Neuron (in vitro differentiated cells): ENCODE data around the gene MED8.

Source experiments
- H2AFZ ChIP-seq: one replicate; pipeline ENCODE4 v1.6.1; 2013; ENCODE audit warnings: low read depth, mild to moderate bottlenecking, inconsistent platforms, low read length, moderate library complexity
- H3K27me3 ChIP-seq: one replicate; pipeline ENCODE4 v1.6.1; 2013; ENCODE audit warnings: low read length; ENCODE audit not compliant: insufficient read depth
- H3K36me3 ChIP-seq: one replicate; pipeline ENCODE4 v1.6.1; 2013; ENCODE audit warnings: low read length; ENCODE audit not compliant: insufficient read depth
- H3K4me1 ChIP-seq: one replicate; pipeline ENCODE4 v1.6.1; 2013; ENCODE audit warnings: low read length; ENCODE audit not compliant: insufficient read depth
- H3K4me3 ChIP-seq: 2 replicates; pipeline ENCODE4 v1.5.1; 2013; ENCODE audit warnings: mild to moderate bottlenecking, low read length, moderate library complexity
- H3K9me3 ChIP-seq: one replicate; pipeline ENCODE4 v1.6.1; 2013; ENCODE audit warnings: low read length

Gene MED8

GRCh38 chr1:43430831-43431230, 41.2 kb upstream of the MED8 start:
- Histone ChIP-seq H3K4me3 (no peak overlapping the region), H2AFZ (no peak overlapping the region), H3K27me3 (no peaks in the 10 kb centered on the region), H3K36me3 (peaks cover 86% of the 10 kb centered on the region), H3K4me1 (peaks cover 9% of the 10 kb centered on the region), H3K9me3 (no peaks in the 10 kb centered on the region)

GRCh38 chr1:43427941-43428340, 38.3 kb upstream of the MED8 start:
- H3K4me1 ChIP-seq, result no peaks in the 10 kb centered on the region
- peaks cover 97% of the 10 kb centered on the region for H3K36me3 ChIP-seq
- H3K9me3 ChIP-seq, result no peaks in the 10 kb centered on the region

GRCh38 chr1:43427524-43427923, 37.9 kb upstream of the MED8 start:
- Histone ChIP-seq H3K9me3 (no peaks in the 10 kb centered on the region), H3K36me3 (peaks cover 97% of the 10 kb centered on the region), H3K27me3 (no peaks in the 10 kb centered on the region), H3K4me3 (no peak overlapping the region), H3K4me1 (no peaks in the 10 kb centered on the region), H2AFZ (no peak overlapping the region)

More at GRCh38 chr1:43427941-43428340, 38.3 kb upstream of the MED8 start:
- Histone ChIP-seq H3K4me3 (no peak overlapping the region), H2AFZ (no peak overlapping the region), H3K27me3 (no peaks in the 10 kb centered on the region)

GRCh38 chr1:43426221-43426620, 36.6 kb upstream of the MED8 start:
- no peak overlapping the region for H3K4me3 ChIP-seq
- H3K27me3 ChIP-seq, result no peaks in the 10 kb centered on the region
- no peak overlapping the region for H2AFZ ChIP-seq
- no peaks in the 10 kb centered on the region for H3K4me1 ChIP-seq
- peaks cover 96% of the 10 kb centered on the region for H3K36me3 ChIP-seq
- no peaks in the 10 kb centered on the region for H3K9me3 ChIP-seq

- H3K36me3 ChIP-seq, result peaks cover 96% of the 10 kb centered on the region
Measured at GRCh38 chr1:43425045-43425444, 35.4 kb upstream of the MED8 start.

GRCh38 chr1:43423672-43424550, 34.3 kb upstream of the MED8 start:
- no peaks in the 10 kb centered on the region for H3K27me3 ChIP-seq
- no peaks in the 10 kb centered on the region for H3K9me3 ChIP-seq
- H2AFZ ChIP-seq, result no peak overlapping the region
- H3K4me3 ChIP-seq, result no peak overlapping the region
- peaks cover 96% of the 10 kb centered on the region for H3K36me3 ChIP-seq
- H3K4me1 ChIP-seq, result no peaks in the 10 kb centered on the region

More at GRCh38 chr1:43425045-43425444, 35.4 kb upstream of the MED8 start:
- Histone ChIP-seq H3K4me3 (no peak overlapping the region), H3K9me3 (no peaks in the 10 kb centered on the region), H3K27me3 (no peaks in the 10 kb centered on the region), H3K4me1 (no peaks in the 10 kb centered on the region), H2AFZ (no peak overlapping the region)

GRCh38 chr1:43422995-43423671, 33.5 kb upstream of the MED8 start:
- H3K4me3 ChIP-seq, result no peak overlapping the region
- H3K36me3 ChIP-seq, result peaks cover 97% of the 10 kb centered on the region
- no peaks in the 10 kb centered on the region for H3K27me3 ChIP-seq
- H2AFZ ChIP-seq, result no peak overlapping the region
- no peaks in the 10 kb centered on the region for H3K9me3 ChIP-seq
- no peaks in the 10 kb centered on the region for H3K4me1 ChIP-seq

GRCh38 chr1:43421976-43422750, 32.6 kb upstream of the MED8 start:
- Histone ChIP-seq H2AFZ (no peak overlapping the region), H3K4me3 (no peak overlapping the region), H3K4me1 (no peaks in the 10 kb centered on the region), H3K36me3 (peaks cover 96% of the 10 kb centered on the region), H3K27me3 (no peaks in the 10 kb centered on the region), H3K9me3 (no peaks in the 10 kb centered on the region)

- H3K9me3 ChIP-seq, result no peaks in the 10 kb centered on the region
- H3K4me3 ChIP-seq, result no peak overlapping the region
- H3K27me3 ChIP-seq, result no peaks in the 10 kb centered on the region
- H2AFZ ChIP-seq, result no peak overlapping the region
- peaks cover 96% of the 10 kb centered on the region for H3K36me3 ChIP-seq
- H3K4me1 ChIP-seq, result no peaks in the 10 kb centered on the region
Measured at GRCh38 chr1:43421396-43421795, 31.8 kb upstream of the MED8 start.

GRCh38 chr1:43420874-43421273, 31.3 kb upstream of the MED8 start:
- Histone ChIP-seq H3K27me3 (no peaks in the 10 kb centered on the region), H3K9me3 (no peaks in the 10 kb centered on the region), H3K36me3 (peaks cover 95% of the 10 kb centered on the region), H3K4me1 (no peaks in the 10 kb centered on the region), H2AFZ (no peak overlapping the region), H3K4me3 (no peak overlapping the region)

- Histone ChIP-seq H3K4me3 (no peak overlapping the region), H3K9me3 (no peaks in the 10 kb centered on the region), H3K4me1 (no peaks in the 10 kb centered on the region), H2AFZ (no peak overlapping the region), H3K27me3 (no peaks in the 10 kb centered on the region), H3K36me3 (peaks cover 92% of the 10 kb centered on the region)
Measured at GRCh38 chr1:43419627-43420425, 30.2 kb upstream of the MED8 start.

- no peaks in the 10 kb centered on the region for H3K9me3 ChIP-seq
- peaks cover 82% of the 10 kb centered on the region for H3K36me3 ChIP-seq
- H2AFZ ChIP-seq, result no peak overlapping the region
- H3K27me3 ChIP-seq, result no peaks in the 10 kb centered on the region
- no peaks in the 10 kb centered on the region for H3K4me1 ChIP-seq
- no peak overlapping the region for H3K4me3 ChIP-seq
Measured at GRCh38 chr1:43418858-43419257, 29.3 kb upstream of the MED8 start.
